HCT116 (cell line): Measurements from ENCODE around the gene KIF2B. TPM values are rescaled to one million over a fixed set of nuclear protein-coding genes. Genes with fewer than 3 reads are reported as not detected.

Experiments
- ATAC-seq: fragments of 200-7000 bp; cut with Tn5 transposase; 2 replicates; pipeline ENCODE4 v1.9.1; 2020; ENCODE audit warnings: mild to moderate bottlenecking, moderate library complexity
- BruUV-seq: library from RNA; stranded (reverse); fragments of 400-500 nt; replicated peaks from 2 replicates; lab custom pipeline; 2021; lab: Mats Ljungman, UMichigan
- CTCF ChIA-PET: fragments of 300-600 bp; sonication (Branson Sonifier 250); formaldehyde crosslinking; loops from one replicate; lab custom pipeline; 2021; ENCODE audit warnings: antibody characterized with exemption; lab: Charles Lee
- POLR2A ChIA-PET: fragments of 300-600, 350-600 bp; sonication (Branson Sonifier 250); formaldehyde crosslinking; loops from one replicate; lab custom pipeline; 2021; ENCODE audit warnings: antibody characterized with exemption; lab: Charles Lee
- RAD21 ChIA-PET, 2 experiments: fragments of 300-600 bp; sonication (Branson Sonifier 250); formaldehyde crosslinking; loops; one replicate each; lab custom pipeline; 2023; ENCODE audit warnings: low total read pairs in 2 of 2; ENCODE audit not compliant: uncharacterized antibody in 2 of 2, unreplicated experiment in 2 of 2, low non-redundant PET in 1 of 2; lab: Charles Lee
- DNase-seq: peaks from one replicate; pipeline ENCODE4 v3.0.0-alpha.2; 2010; ENCODE audit warnings: low read depth, low spot score
- H2AFZ ChIP-seq: fragments of 200-600 bp; shearing (Covaris generic), sonication (generic); 2 replicates; pipeline ENCODE4 v1.6.1; 2017; ENCODE audit warnings: low read depth, mixed run types, mixed read lengths, antibody characterized with exemption, low read length; ENCODE audit not compliant: poor library complexity, severe bottlenecking
- H3K27ac ChIP-seq: 2 replicates; pipeline ENCODE4 v1.5.1; 2012; ENCODE audit warnings: low read depth, low read length
- H3K27me3 ChIP-seq: fragments of 200-600 bp; sonication (generic); 2 replicates; pipeline ENCODE4 v1.6.1; 2016; ENCODE audit warnings: mixed run types, low read length, mixed read lengths; ENCODE audit not compliant: insufficient read depth
- H3K36me3 ChIP-seq, 2 experiments: fragments of 200-500 bp in 1 of 2; fragments of 200-600 bp in 1 of 2; sonication (Bioruptor generic) in 1 of 2; sonication (generic) in 1 of 2; 2 replicates each; pipeline versions ENCODE4 v1.5.1 to v1.6.1; 2014 to 2016; ENCODE audit warnings: low read length in 2 of 2, inconsistent platforms in 1 of 2, mixed read lengths in 1 of 2, mixed run types in 1 of 2; ENCODE audit not compliant: insufficient read depth in 2 of 2, control insufficient read depth in 1 of 2
- H3K4me1 ChIP-seq, 2 experiments: fragments of 200-600 bp in 1 of 2; sonication (generic) in 1 of 2; 2 replicates each; pipeline versions ENCODE4 v1.5.1 to v1.6.1; 2012 to 2017; ENCODE audit warnings: low read length in 2 of 2, inconsistent platforms in 1 of 2, mild to moderate bottlenecking in 1 of 2, mixed read lengths in 1 of 2, mixed run types in 1 of 2, moderate library complexity in 1 of 2; ENCODE audit not compliant: insufficient read depth in 2 of 2, control insufficient read depth in 1 of 2
- H3K4me2 ChIP-seq: fragments of 200-600 bp; sonication (generic); 2 replicates; pipeline ENCODE4 v1.6.1; 2017; ENCODE audit warnings: mixed run types, low read length, mixed read lengths
- H3K4me3 ChIP-seq, 2 experiments: fragments of 200-600 bp in 1 of 2; sonication (generic) in 1 of 2; replicated peaks in 1 of 2; 2 replicates each; pipeline ENCODE4 v1.5.1; 2011 to 2016; ENCODE audit warnings: low read length in 2 of 2, control low read depth in 1 of 2, low read depth in 1 of 2, mild to moderate bottlenecking in 1 of 2, mixed read lengths in 1 of 2, mixed run types in 1 of 2
- H3K79me2 ChIP-seq: fragments of 200-600 bp; sonication (generic); 2 replicates; pipeline ENCODE4 v1.6.1; 2017; ENCODE audit warnings: mild to moderate bottlenecking, mixed run types, low read length, moderate library complexity, mixed read lengths; ENCODE audit not compliant: insufficient read depth
- H3K9ac ChIP-seq: fragments of 200-600 bp; sonication (generic); 2 replicates; pipeline ENCODE4 v1.6.1; 2016; ENCODE audit warnings: low read length, mixed read lengths
- H3K9me2 ChIP-seq: fragments of 200-600 bp; sonication (generic), shearing (Covaris generic); 2 replicates; pipeline ENCODE4 v1.6.1; 2017; ENCODE audit warnings: mixed run types, mild to moderate bottlenecking, moderate library complexity; ENCODE audit not compliant: insufficient read depth
- H3K9me3 ChIP-seq, 2 experiments: fragments of 200-500 bp in 1 of 2; fragments of 200-600 bp in 1 of 2; sonication (Bioruptor generic) in 1 of 2; sonication (generic) in 1 of 2; 2 replicates each; pipeline ENCODE4 v1.6.1; 2014 to 2017; ENCODE audit warnings: low read length in 2 of 2, mixed read lengths in 2 of 2, inconsistent platforms in 1 of 2, low read depth in 1 of 2, mild to moderate bottlenecking in 1 of 2, mixed run types in 1 of 2, moderate library complexity in 1 of 2; ENCODE audit not compliant: control insufficient read depth in 1 of 2, insufficient read depth in 1 of 2
- H4K20me1 ChIP-seq: fragments of 200-600 bp; sonication (generic), shearing (Covaris generic); 2 replicates; pipeline ENCODE4 v1.6.1; 2017; ENCODE audit warnings: mixed run types, mild to moderate bottlenecking, moderate library complexity; ENCODE audit not compliant: insufficient read depth
- CBX3 ChIP-seq: IDR thresholded peaks from 2 replicates; pipeline ENCODE4 v1.6.1; 2012; ENCODE audit warnings: low read depth
- CEBPB ChIP-seq: IDR thresholded peaks from 2 replicates; pipeline ENCODE4 v1.6.1; 2012; ENCODE audit warnings: low read depth
- EGR1 ChIP-seq: IDR thresholded peaks from 2 replicates; pipeline ENCODE4 v1.6.1; 2012; ENCODE audit warnings: low read depth
- ELF1 ChIP-seq: IDR thresholded peaks from 2 replicates; pipeline ENCODE4 v1.6.1; 2012; ENCODE audit warnings: low read depth, borderline replicate concordance
- EZH2phosphoT487 ChIP-seq: fragments of 200-600 bp; IDR thresholded peaks from 2 replicates; pipeline ENCODE4 v1.6.1; 2018; ENCODE audit warnings: antibody characterized with exemption, borderline replicate concordance
- JUND ChIP-seq: IDR thresholded peaks from 2 replicates; pipeline ENCODE4 v1.6.1; 2012
- POLR2AphosphoS5 ChIP-seq: IDR thresholded peaks from 2 replicates; pipeline ENCODE4 v1.6.1; 2011; ENCODE audit warnings: mild to moderate bottlenecking, low read depth, low read length, moderate library complexity
- RAD21 ChIP-seq: IDR thresholded peaks from 2 replicates; pipeline ENCODE4 v1.6.1; 2012; ENCODE audit warnings: low read depth, mild to moderate bottlenecking
- SP1 ChIP-seq: IDR thresholded peaks from 2 replicates; pipeline ENCODE4 v1.6.1; 2012; ENCODE audit warnings: low read depth
- SRF ChIP-seq: IDR thresholded peaks from 2 replicates; pipeline ENCODE4 v1.6.1; 2012; ENCODE audit warnings: low read depth
- ZFX ChIP-seq: fragments of 450-650 bp; IDR thresholded peaks from 2 replicates; pipeline ENCODE4 v1.6.1; 2017
- intact Hi-C: fragments of 100-400 bp; cut with micrococcal nuclease; formaldehyde crosslinking; loops from 2 replicates; pipeline ENCODE4 v1.10.0; 2022
- total RNA-seq: library from RNA; stranded (reverse); gene quantifications from one replicate; pipeline ENCODE4 v1.2.1, GENCODE V29; 2021; ENCODE audit not compliant: unreplicated experiment
- TF ChIP-seq, protein P1 (sequence below): IDR thresholded peaks from 2 replicates; pipeline ENCODE4 v1.6.1; 2012
- TF ChIP-seq, protein P2 (sequence below): IDR thresholded peaks from 2 replicates; pipeline ENCODE4 v1.6.1; 2012
- TF ChIP-seq, protein P3 (sequence below): IDR thresholded peaks from 2 replicates; pipeline ENCODE4 v1.6.1; 2012; ENCODE audit warnings: low read depth

The KIF2B gene
- total RNA-seq, 1 experiment from 2014 or later = not detected

DNA sequence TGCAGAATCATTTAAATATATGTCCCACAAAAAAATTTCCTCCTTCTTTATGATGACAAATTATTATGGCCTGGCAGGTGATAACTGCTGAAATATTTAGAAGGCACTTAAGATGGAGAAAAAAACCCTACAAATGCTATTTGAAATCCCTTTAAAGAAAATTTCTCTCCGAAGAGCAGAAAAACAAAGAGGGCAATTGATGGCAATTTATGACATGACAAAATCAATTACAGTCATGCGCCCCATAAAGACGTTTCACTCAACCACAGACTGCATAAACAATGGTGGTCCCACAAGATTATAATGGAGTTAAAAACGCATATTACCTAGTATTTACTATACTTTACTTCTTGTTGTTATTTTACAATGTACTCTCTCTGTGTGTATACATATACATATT lies 25.2 kb upstream of the KIF2B start:
- DNase-seq (no peak), ATAC-seq (no peak)
- Histone ChIP-seq H3K79me2 (no peaks in the 10 kb centered on the region), H3K27me3 (no peaks in the 10 kb centered on the region), H3K4me1 (no peaks in the 10 kb centered on the region), H3K9ac (no peak overlapping the region), H3K9me2 (no peaks in the 10 kb centered on the region), H3K36me3 (no peaks in the 10 kb centered on the region), H3K4me2 (no peak overlapping the region), H4K20me1 (no peaks in the 10 kb centered on the region), H3K9me3 (peaks cover 40 to 51% of the 10 kb centered on the region in 2 experiments; a peak in 3 of 4 replicates), H2AFZ (no peak overlapping the region), H3K27ac (no peak overlapping the region), H3K4me3 (no peak overlapping the region)
- no TSS peak for BruUV-seq
- intact Hi-C loops = no loop called here
- ChIA-PET CTCF (no interaction called here), RAD21 (no interaction called here), POLR2A (no interaction called here)
- no peak for TF ChIP-seq ELF1

DNA sequence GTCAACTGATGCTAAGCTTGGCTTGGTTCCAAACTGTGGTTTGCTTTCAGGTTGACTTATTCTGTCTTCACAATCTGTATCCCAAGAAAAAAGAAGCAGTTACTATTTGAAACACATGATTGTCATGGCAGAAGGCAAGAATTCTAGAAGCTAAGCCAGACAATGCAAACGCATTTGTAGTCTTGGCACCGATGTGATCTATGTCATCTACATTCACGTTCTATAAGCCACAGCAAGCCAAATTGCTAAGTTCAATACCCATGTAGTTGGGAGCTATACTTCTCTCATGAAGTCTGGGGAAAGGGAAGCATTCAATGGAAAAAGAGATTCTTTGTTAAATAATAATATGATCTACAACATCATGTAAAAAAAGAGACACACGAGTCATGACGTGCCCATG lies 18.3 kb upstream of the KIF2B start:
- POLR2A ChIA-PET = no interaction called here
- RAD21 ChIA-PET = no interaction called here
- Histone ChIP-seq H3K36me3 (no peaks in the 10 kb centered on the region), H3K27me3 (no peaks in the 10 kb centered on the region), H3K9me2 (no peaks in the 10 kb centered on the region), H3K4me1 (no peaks in the 10 kb centered on the region), H3K9ac (no peak overlapping the region), H3K4me2 (no peak overlapping the region), H2AFZ (no peak overlapping the region), H4K20me1 (no peaks in the 10 kb centered on the region), H3K4me3 (no peak overlapping the region), H3K9me3 (peaks cover 26 to 35% of the 10 kb centered on the region in 2 experiments; a peak in 3 of 4 replicates), H3K27ac (no peak overlapping the region), H3K79me2 (no peaks in the 10 kb centered on the region)
- BruUV-seq = no TSS peak
- intact Hi-C loops = no loop called here
- ATAC-seq (no peak), DNase-seq (no peak)
- TF ChIP-seq CBX3 = no peak
- no peak for TF ChIP-seq EZH2phosphoT487
- TF ChIP-seq SP1 = no peak
- no peak for TF ChIP-seq EGR1
- TF ChIP-seq, protein P1, sequence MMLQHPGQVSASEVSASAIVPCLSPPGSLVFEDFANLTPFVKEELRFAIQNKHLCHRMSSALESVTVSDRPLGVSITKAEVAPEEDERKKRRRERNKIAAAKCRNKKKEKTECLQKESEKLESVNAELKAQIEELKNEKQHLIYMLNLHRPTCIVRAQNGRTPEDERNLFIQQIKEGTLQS = no peak
- TF ChIP-seq, protein P2, sequence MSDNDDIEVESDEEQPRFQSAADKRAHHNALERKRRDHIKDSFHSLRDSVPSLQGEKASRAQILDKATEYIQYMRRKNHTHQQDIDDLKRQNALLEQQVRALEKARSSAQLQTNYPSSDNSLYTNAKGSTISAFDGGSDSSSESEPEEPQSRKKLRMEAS = no peak
- TF ChIP-seq, protein P3, sequence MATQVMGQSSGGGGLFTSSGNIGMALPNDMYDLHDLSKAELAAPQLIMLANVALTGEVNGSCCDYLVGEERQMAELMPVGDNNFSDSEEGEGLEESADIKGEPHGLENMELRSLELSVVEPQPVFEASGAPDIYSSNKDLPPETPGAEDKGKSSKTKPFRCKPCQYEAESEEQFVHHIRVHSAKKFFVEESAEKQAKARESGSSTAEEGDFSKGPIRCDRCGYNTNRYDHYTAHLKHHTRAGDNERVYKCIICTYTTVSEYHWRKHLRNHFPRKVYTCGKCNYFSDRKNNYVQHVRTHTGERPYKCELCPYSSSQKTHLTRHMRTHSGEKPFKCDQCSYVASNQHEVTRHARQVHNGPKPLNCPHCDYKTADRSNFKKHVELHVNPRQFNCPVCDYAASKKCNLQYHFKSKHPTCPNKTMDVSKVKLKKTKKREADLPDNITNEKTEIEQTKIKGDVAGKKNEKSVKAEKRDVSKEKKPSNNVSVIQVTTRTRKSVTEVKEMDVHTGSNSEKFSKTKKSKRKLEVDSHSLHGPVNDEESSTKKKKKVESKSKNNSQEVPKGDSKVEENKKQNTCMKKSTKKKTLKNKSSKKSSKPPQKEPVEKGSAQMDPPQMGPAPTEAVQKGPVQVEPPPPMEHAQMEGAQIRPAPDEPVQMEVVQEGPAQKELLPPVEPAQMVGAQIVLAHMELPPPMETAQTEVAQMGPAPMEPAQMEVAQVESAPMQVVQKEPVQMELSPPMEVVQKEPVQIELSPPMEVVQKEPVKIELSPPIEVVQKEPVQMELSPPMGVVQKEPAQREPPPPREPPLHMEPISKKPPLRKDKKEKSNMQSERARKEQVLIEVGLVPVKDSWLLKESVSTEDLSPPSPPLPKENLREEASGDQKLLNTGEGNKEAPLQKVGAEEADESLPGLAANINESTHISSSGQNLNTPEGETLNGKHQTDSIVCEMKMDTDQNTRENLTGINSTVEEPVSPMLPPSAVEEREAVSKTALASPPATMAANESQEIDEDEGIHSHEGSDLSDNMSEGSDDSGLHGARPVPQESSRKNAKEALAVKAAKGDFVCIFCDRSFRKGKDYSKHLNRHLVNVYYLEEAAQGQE = no peak
- no peak for TF ChIP-seq SRF
- no peak for TF ChIP-seq CEBPB
- TF ChIP-seq POLR2AphosphoS5 = no peak
- no peak for TF ChIP-seq RAD21
- no peak for TF ChIP-seq ZFX
- TF ChIP-seq JUND = no peak
- no peak for TF ChIP-seq ELF1
- CTCF ChIA-PET = no interaction called here
